IPS-18c (cell line): ENCODE measurements around the gene ARHGAP42.

Source experiments
- H3K4me3 ChIP-seq: 2 replicates; pipeline ENCODE4 v1.7.0; 2013; ENCODE audit warnings: low read depth, mild to moderate bottlenecking, low read length, moderate library complexity; ENCODE audit not compliant: insufficient read depth
- H3K9me3 ChIP-seq: one replicate; pipeline ENCODE4 v1.6.1; 2013; ENCODE audit warnings: mild to moderate bottlenecking, low read length, moderate library complexity; ENCODE audit not compliant: control insufficient read depth, insufficient read depth

The ARHGAP42 gene

GRCh38 chr11:100709233-100709957, 22.3 kb downstream of the ARHGAP42 start:
- Histone ChIP-seq H3K4me3 (no peak overlapping the region), H3K9me3 (no peaks in the 10 kb centered on the region)

- H3K9me3 ChIP-seq: no peaks in the 10 kb centered on the region
- H3K4me3 ChIP-seq: no peak overlapping the region
Observed at GRCh38 chr11:100711984-100712383, 24.9 kb downstream of the ARHGAP42 start.

GRCh38 chr11:100712583-100712982, 25.5 kb downstream of the ARHGAP42 start:
- no peak overlapping the region for H3K4me3 ChIP-seq
- H3K9me3 ChIP-seq: no peaks in the 10 kb centered on the region

GRCh38 chr11:100715165-100715761, 28.2 kb downstream of the ARHGAP42 start:
- H3K4me3 ChIP-seq: no peak overlapping the region
- no peaks in the 10 kb centered on the region for H3K9me3 ChIP-seq

GRCh38 chr11:100716838-100717237, 29.8 kb downstream of the ARHGAP42 start:
- H3K4me3 ChIP-seq: no peak overlapping the region
- H3K9me3 ChIP-seq: no peaks in the 10 kb centered on the region

- H3K4me3 ChIP-seq: no peak overlapping the region
- no peaks in the 10 kb centered on the region for H3K9me3 ChIP-seq
Observed at GRCh38 chr11:100719362-100719761, 32.3 kb downstream of the ARHGAP42 start.

GRCh38 chr11:100719809-100720221, 32.7 kb downstream of the ARHGAP42 start:
- Histone ChIP-seq H3K4me3 (no peak overlapping the region), H3K9me3 (no peaks in the 10 kb centered on the region)

GRCh38 chr11:100726680-100727079, 39.6 kb downstream of the ARHGAP42 start:
- H3K4me3 ChIP-seq: no peak overlapping the region
- no peaks in the 10 kb centered on the region for H3K9me3 ChIP-seq

GRCh38 chr11:100727410-100727809, 40.3 kb downstream of the ARHGAP42 start:
- Histone ChIP-seq H3K4me3 (no peak overlapping the region), H3K9me3 (no peaks in the 10 kb centered on the region)

GRCh38 chr11:100730266-100730665, 43.2 kb downstream of the ARHGAP42 start:
- H3K9me3 ChIP-seq: no peaks in the 10 kb centered on the region

GRCh38 chr11:100731471-100731870, 44.4 kb downstream of the ARHGAP42 start:
- H3K4me3 ChIP-seq: no peak overlapping the region
- no peaks in the 10 kb centered on the region for H3K9me3 ChIP-seq

More at GRCh38 chr11:100730266-100730665, 43.2 kb downstream of the ARHGAP42 start:
- H3K4me3 ChIP-seq: no peak overlapping the region

GRCh38 chr11:100732949-100733348, 45.9 kb downstream of the ARHGAP42 start:
- no peak overlapping the region for H3K4me3 ChIP-seq

GRCh38 chr11:100734743-100735527, 47.8 kb downstream of the ARHGAP42 start:
- H3K9me3 ChIP-seq: no peaks in the 10 kb centered on the region

More at GRCh38 chr11:100732949-100733348, 45.9 kb downstream of the ARHGAP42 start:
- no peaks in the 10 kb centered on the region for H3K9me3 ChIP-seq

GRCh38 chr11:100735949-100736675, 49.0 kb downstream of the ARHGAP42 start:
- Histone ChIP-seq H3K4me3 (no peak overlapping the region), H3K9me3 (no peaks in the 10 kb centered on the region)

More at GRCh38 chr11:100734743-100735527, 47.8 kb downstream of the ARHGAP42 start:
- no peak overlapping the region for H3K4me3 ChIP-seq

GRCh38 chr11:100738701-100739270, 51.7 kb downstream of the ARHGAP42 start:
- H3K9me3 ChIP-seq: no peaks in the 10 kb centered on the region
- H3K4me3 ChIP-seq: no peak overlapping the region

GRCh38 chr11:100739666-100740065, 52.6 kb downstream of the ARHGAP42 start:
- Histone ChIP-seq H3K4me3 (no peak overlapping the region), H3K9me3 (no peaks in the 10 kb centered on the region)

GRCh38 chr11:100740440-100740839, 53.4 kb downstream of the ARHGAP42 start:
- H3K4me3 ChIP-seq: no peak overlapping the region
- no peaks in the 10 kb centered on the region for H3K9me3 ChIP-seq
